ENCODE data around the gene LANCL2. TPM values are rescaled to one million over a fixed set of nuclear protein-coding genes. Genes with fewer than 3 reads are reported as not detected.
"Not testable (repeated sequence)": the region's sequence is repeated elsewhere in the genome, so short reads cannot be mapped to it uniquely, and the experiment has no call there.

Gene LANCL2
- total and polyA plus RNA-seq, 2 of the 4 experiments (the other 2 are of a cell fraction): 11.7 to 17.9 TPM

- H4K91ac ChIP-seq (ENCODE audit: insufficient read depth, low read depth, low read length); intact Hi-C loops (cut with micrococcal nuclease); H3K36me3 ChIP-seq (ENCODE audit: control insufficient read depth, insufficient read depth, low read length); DNase-seq; dilution Hi-C loops (cut with HindIII; ENCODE audit: low sequenced_read_pairs, unreplicated experiment); H3K27ac ChIP-seq (ENCODE audit: insufficient read depth, low read length); H3K9ac ChIP-seq (ENCODE audit: low read depth, low read length); H3K27me3 ChIP-seq (ENCODE audit: control insufficient read depth, insufficient read depth, low read length); H2BK15ac ChIP-seq (ENCODE audit: low read depth, low read length); ATAC-seq (ENCODE audit: low read depth); H2AFZ ChIP-seq (replicated peaks; ENCODE audit: low read length, poor library complexity); H3K79me1 ChIP-seq (ENCODE audit: low read depth in 1 of 2, low read length in 2 of 2); H3K9me3 ChIP-seq (ENCODE audit: control insufficient read depth, insufficient read depth, low read length); H4K20me1 ChIP-seq (ENCODE audit: insufficient read depth, low read length); H2AK5ac ChIP-seq (ENCODE audit: low read depth, low read length); H3K18ac ChIP-seq (ENCODE audit: low read depth, low read length); H2BK20ac ChIP-seq (ENCODE audit: low read depth, low read length); in situ Hi-C loops (cut with MboI; ENCODE audit: low sequenced_read_pairs); BruUV-seq (replicated peaks); H3K9me1 ChIP-seq (ENCODE audit: insufficient read depth, low read length); POLR2A ChIA-PET (ENCODE audit: unreplicated experiment); H3K56ac ChIP-seq (ENCODE audit: extremely low read depth, insufficient read depth, low read length); H2BK5ac ChIP-seq (ENCODE audit: low read depth, low read length, poor library complexity, severe bottlenecking); H2BK120ac ChIP-seq (ENCODE audit: low read depth, low read length); H3K4me1 ChIP-seq (ENCODE audit: control insufficient read depth, insufficient read depth, low read length); H3K14ac ChIP-seq (replicated peaks; ENCODE audit: low read depth, low read length); H3K4me3 ChIP-seq (ENCODE audit: insufficient read depth, low read depth, low read length); H4K5ac ChIP-seq (ENCODE audit: low read depth, low read length); CTCF ChIA-PET; H2AK9ac ChIP-seq (replicated peaks; ENCODE audit: low read depth, low read length, poor library complexity); H3K4me2 ChIP-seq (ENCODE audit: low read depth, low read length); H3K4ac ChIP-seq (ENCODE audit: low read depth, low read length); H4K8ac ChIP-seq (ENCODE audit: low read depth in 2 of 2, low read length in 2 of 2); H3K23ac ChIP-seq (ENCODE audit: low read depth, low read length): not testable (repeated sequence)
- no CpG with 5 or more reads among the region's 35 CpGs for WGBS, 2 experiments (ENCODE audit: extremely low coverage in 2 of 2, insufficient read length in 1 of 2)
Observed at GRCh38 chr7:55402506-55402905, 37.4 kb downstream of the LANCL2 start.

Measured in IMR-90 (cell line).